BE2C (cell line): ENCODE data around the gene ATP5F1E.

ENCODE experiments used
- DNase-seq: peaks from one replicate; pipeline ENCODE4 v3.0.0-alpha.2; 2020
- H3K27me3 ChIP-seq: fragments of 250-450 bp; sonication (Bioruptor Pico); 2 replicates; pipeline ENCODE4 v1.5.1; 2020; ENCODE audit warnings: mild to moderate bottlenecking
- H3K36me3 ChIP-seq: fragments of 250-450 bp; sonication (Bioruptor Pico); 2 replicates; pipeline ENCODE4 v1.5.1; 2020; ENCODE audit warnings: mild to moderate bottlenecking
- H3K4me1 ChIP-seq: fragments of 250-450 bp; sonication (Bioruptor Pico); 2 replicates; pipeline ENCODE4 v1.5.1; 2020
- H3K4me3 ChIP-seq: 2 replicates; pipeline ENCODE4 v1.5.1; 2011; ENCODE audit warnings: low read depth, low read length
- H3K9me3 ChIP-seq: fragments of 250-450 bp; sonication (Bioruptor Pico); 2 replicates; pipeline ENCODE4 v1.5.1; 2020
- TF ChIP-seq, protein P1 (sequence below): IDR thresholded peaks from 2 replicates; pipeline ENCODE4 v1.5.1; 2012; ENCODE audit warnings: mild to moderate bottlenecking, low read depth, low read length

ATP5F1E gene

DNA sequence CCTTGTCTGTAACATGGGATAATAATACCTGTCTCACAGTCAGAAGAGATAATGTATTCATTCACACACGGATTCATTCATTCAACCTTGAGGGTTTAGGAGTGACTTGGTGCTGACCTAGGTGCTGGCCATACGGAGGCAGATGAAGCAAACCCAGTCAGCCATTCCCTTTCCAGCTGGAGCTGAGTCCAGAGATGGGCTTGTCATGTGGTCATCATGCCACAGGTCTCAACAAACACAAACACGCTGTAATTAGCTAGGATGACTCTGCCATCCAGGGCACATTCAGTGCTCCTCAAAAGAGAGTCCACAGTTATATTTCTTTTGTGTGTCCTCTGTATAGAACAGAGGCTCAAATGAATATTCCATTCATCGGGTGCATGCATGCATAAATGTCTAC is 29.9 kb upstream of the ATP5F1E start:
- Histone ChIP-seq H3K9me3 (no peaks in the 10 kb centered on the region), H3K4me1 (no peaks in the 10 kb centered on the region; the same call in 1 of the 2 replicates), H3K36me3 (no peaks in the 10 kb centered on the region), H3K4me3 (no peak overlapping the region), H3K27me3 (no peaks in the 10 kb centered on the region)
- TF ChIP-seq, protein P1, sequence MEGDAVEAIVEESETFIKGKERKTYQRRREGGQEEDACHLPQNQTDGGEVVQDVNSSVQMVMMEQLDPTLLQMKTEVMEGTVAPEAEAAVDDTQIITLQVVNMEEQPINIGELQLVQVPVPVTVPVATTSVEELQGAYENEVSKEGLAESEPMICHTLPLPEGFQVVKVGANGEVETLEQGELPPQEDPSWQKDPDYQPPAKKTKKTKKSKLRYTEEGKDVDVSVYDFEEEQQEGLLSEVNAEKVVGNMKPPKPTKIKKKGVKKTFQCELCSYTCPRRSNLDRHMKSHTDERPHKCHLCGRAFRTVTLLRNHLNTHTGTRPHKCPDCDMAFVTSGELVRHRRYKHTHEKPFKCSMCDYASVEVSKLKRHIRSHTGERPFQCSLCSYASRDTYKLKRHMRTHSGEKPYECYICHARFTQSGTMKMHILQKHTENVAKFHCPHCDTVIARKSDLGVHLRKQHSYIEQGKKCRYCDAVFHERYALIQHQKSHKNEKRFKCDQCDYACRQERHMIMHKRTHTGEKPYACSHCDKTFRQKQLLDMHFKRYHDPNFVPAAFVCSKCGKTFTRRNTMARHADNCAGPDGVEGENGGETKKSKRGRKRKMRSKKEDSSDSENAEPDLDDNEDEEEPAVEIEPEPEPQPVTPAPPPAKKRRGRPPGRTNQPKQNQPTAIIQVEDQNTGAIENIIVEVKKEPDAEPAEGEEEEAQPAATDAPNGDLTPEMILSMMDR = no peak
- no peak for DNase-seq

DNA sequence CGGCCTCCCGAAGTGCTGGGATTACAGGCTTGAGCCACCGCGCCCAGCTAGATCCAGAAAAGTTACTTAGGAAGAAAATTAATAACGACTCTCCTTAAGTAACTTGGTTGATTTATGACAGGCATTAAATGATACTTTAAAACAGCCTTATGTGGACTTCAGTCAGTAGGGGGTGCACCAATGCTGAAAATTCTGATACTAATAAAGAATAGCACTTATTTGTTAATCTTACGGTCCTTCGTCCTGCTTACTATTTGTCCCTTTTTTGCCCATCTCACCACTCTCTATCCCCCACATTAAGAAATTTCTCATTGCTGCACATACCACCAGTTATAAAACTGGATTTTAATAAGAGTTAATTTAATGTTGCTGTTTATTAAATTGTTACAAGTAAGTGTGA is 23.2 kb upstream of the ATP5F1E start:
- no peaks in the 10 kb centered on the region for H3K27me3 ChIP-seq
- no peaks in the 10 kb centered on the region for H3K9me3 ChIP-seq
- TF ChIP-seq, protein P1 = peak; percentile 41
- H3K4me3 ChIP-seq = no peak overlapping the region
- H3K36me3 ChIP-seq = no peaks in the 10 kb centered on the region
- H3K4me1 ChIP-seq = no peaks in the 10 kb centered on the region
- no peak for DNase-seq

DNA sequence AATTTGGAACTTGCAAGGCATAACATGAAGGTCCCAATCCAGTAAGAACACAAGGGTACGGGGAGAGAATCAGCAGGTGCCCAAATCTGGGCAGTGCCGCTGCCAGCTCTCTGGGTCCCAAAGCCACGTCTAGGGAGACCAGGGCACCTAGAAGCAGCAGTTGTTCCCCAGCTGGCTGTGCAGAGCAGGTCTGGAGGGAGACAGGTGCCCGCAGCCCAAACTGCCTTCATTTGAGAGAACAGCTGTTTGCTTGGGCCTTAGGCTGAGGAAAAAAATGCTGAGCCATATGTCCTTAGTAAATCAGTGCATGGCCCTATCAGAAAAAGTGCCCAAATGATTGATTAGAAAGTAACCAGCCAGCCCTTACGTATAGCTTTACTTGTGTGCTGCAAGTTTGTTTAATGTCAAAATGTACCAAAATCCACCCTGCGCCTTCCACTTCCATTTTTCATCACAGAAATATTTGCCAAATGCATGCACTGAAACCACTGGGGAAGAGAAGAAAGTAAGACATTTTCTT is 19.6 kb upstream of the ATP5F1E start:
- DNase-seq = no peak
- no peaks in the 10 kb centered on the region for H3K27me3 ChIP-seq
- no peaks in the 10 kb centered on the region for H3K9me3 ChIP-seq
- H3K36me3 ChIP-seq = no peaks in the 10 kb centered on the region
- TF ChIP-seq, protein P1 = no peak
- H3K4me3 ChIP-seq = no peak overlapping the region
- H3K4me1 ChIP-seq = no peaks in the 10 kb centered on the region

DNA sequence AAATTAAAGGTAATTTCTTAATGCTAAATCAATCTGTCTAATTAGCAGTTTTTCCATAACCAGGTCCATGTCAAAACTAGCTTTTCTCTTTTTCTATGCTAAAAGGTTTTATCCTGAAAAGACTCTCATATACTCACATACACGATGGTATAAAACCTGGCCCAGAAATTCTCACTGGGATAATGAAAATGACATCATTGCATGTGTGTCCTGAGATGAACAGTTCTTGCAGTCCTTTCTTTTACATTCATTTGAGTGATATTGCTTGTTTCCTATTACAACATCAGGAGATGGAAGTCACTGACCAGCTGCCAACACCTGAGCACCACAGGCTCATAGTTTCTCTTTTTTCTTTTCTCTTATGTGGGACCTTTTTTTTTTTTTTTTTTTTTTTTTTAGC is 18.3 kb upstream of the ATP5F1E start:
- H3K27me3 ChIP-seq = no peaks in the 10 kb centered on the region
- no peaks in the 10 kb centered on the region for H3K4me1 ChIP-seq
- no peaks in the 10 kb centered on the region for H3K9me3 ChIP-seq
- H3K4me3 ChIP-seq = no peak overlapping the region
- DNase-seq = no peak
- TF ChIP-seq, protein P1 = no peak
- H3K36me3 ChIP-seq = no peaks in the 10 kb centered on the region

DNA sequence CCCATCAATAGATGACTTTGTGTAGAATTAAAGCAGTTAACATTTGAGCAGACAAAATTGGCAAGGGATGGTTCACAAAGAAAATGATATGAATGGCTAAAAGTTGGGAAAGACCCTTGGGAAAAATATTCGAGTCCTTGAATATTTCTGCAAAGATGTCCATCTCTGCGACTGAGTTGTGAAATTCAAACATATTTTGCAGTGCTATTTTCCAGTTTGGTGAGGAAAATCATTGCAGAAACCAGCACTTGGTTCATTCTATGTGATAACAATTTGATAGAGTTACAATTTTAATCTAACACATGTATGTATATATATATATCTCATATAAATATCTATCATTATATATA is 16.5 kb upstream of the ATP5F1E start:
- no peak for DNase-seq
- H3K9me3 ChIP-seq = no peaks in the 10 kb centered on the region
- no peak overlapping the region for H3K4me3 ChIP-seq
- no peaks in the 10 kb centered on the region for H3K4me1 ChIP-seq
- TF ChIP-seq, protein P1 = no peak
- H3K36me3 ChIP-seq = no peaks in the 10 kb centered on the region
- H3K27me3 ChIP-seq = no peaks in the 10 kb centered on the region

DNA sequence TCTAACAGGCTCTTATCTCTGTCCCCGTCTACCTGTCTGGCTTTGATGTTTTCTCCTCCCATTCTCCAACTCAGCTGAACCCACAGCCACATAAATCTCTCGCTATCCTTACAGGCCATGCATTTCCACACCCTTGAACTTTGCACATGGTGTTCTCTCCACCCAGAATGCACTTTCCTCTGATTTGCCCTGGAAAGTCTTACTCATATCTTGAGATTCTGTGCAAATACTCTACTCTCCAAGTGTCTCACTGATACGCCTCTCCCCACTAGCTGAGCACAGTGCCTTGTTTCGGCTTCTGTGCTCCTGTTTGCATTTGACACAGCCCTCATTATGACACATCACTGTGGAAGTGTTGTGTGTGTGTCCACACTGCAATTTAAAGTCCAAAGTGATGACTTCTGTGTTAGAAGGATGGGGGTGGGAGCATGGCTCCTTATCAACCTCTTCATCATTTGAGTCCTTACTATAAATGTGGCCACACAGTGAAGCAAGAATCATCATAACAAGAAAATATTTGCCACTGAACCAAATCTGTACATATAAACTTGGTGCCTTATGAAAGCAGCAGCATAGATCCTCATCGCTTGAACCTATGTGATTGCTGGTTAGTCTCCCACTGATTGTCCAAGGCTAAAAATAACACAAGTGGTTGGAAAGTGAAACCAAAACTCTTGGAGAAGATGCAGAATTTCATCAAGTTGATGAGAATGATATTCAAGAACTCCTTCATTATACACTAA is 16.0 kb upstream of the ATP5F1E start:
- Histone ChIP-seq H3K4me1 (peaks cover 2% of the 10 kb centered on the region; the same call in 1 of the 2 replicates), H3K9me3 (no peaks in the 10 kb centered on the region), H3K27me3 (no peaks in the 10 kb centered on the region), H3K36me3 (no peaks in the 10 kb centered on the region), H3K4me3 (no peak overlapping the region)
- DNase-seq = no peak
- TF ChIP-seq, protein P1 = no peak
